ENCODE measurements around the gene MYLIP. TPM values are rescaled to one million over a fixed set of nuclear protein-coding genes. Genes with fewer than 3 reads are reported as not detected.

MYLIP gene
- total and polyA plus RNA-seq, 4 donors = 35.1 to 57.6 (median 50.6) TPM

GRCh38 chr6:16139556-16139955 lies 10.7 kb downstream of the MYLIP start:
- Histone ChIP-seq H3K27ac (ENCODE audit: low read depth in 1 of 2, low read length in 2 of 2) (no peak overlapping the region), H3K36me3 (ENCODE audit: control insufficient read depth in 1 of 2, insufficient read depth in 2 of 2, low read length in 1 of 2) (peaks cover 0 to 14% of the 10 kb centered on the region in 2 donors), H3K27me3 (ENCODE audit: control insufficient read depth in 1 of 2, insufficient read depth in 2 of 2, low read length in 1 of 2) (no peaks in the 10 kb centered on the region), H3K9me3 (ENCODE audit: control insufficient read depth, low read length) (no peaks in the 10 kb centered on the region), H3K4me1 (ENCODE audit: control insufficient read depth in 1 of 2, insufficient read depth in 2 of 2, low read length in 2 of 2) (peaks cover 10 to 17% of the 10 kb centered on the region in 2 donors), H3K4me3 (ENCODE audit: low read length in 2 of 2) (no peak overlapping the region)
- ATAC-seq (ENCODE audit: low FRiP score) (no peak), DNase-seq (no peak)
- intact Hi-C loops (cut with DNase I) = loop anchor here in 1 of 2 donors (5.0 kb wide), 2 partner anchors 43 to 63 kb away; no protein-coding TSS in a partner anchor
- WGBS, 2 donors = 57 to 65% methylated on average over 2 of the region's 2 CpGs

- intact Hi-C loops (cut with DNase I) = no loop called here
- WGBS, 2 donors = 48 to 59% methylated on average over 7 of the region's 7 CpGs
- Histone ChIP-seq H3K27ac (ENCODE audit: low read depth in 1 of 2, low read length in 2 of 2) (peak overlapping the region in 1 of 2 donors; percentile 24), H3K4me1 (ENCODE audit: control insufficient read depth in 1 of 2, insufficient read depth in 2 of 2, low read length in 2 of 2) (peaks cover 7 to 17% of the 10 kb centered on the region in 2 donors), H3K4me3 (ENCODE audit: low read length in 2 of 2) (no peak overlapping the region), H3K27me3 (ENCODE audit: control insufficient read depth in 1 of 2, insufficient read depth in 2 of 2, low read length in 1 of 2) (no peaks in the 10 kb centered on the region), H3K36me3 (ENCODE audit: control insufficient read depth in 1 of 2, insufficient read depth in 2 of 2, low read length in 1 of 2) (peaks cover 0 to 20% of the 10 kb centered on the region in 2 donors), H3K9me3 (ENCODE audit: control insufficient read depth, low read length) (no peaks in the 10 kb centered on the region)
- no peak for ATAC-seq (ENCODE audit: low FRiP score)
- DNase-seq = no peak
Observed at GRCh38 chr6:16140607-16141006, 11.7 kb downstream of the MYLIP start.

- no peaks in the 10 kb centered on the region for H3K9me3 ChIP-seq (ENCODE audit: control insufficient read depth, low read length)
- no peak overlapping the region for H3K27ac ChIP-seq (ENCODE audit: low read depth in 1 of 2, low read length in 2 of 2)
- peaks cover 8 to 20% of the 10 kb centered on the region in 2 donors for H3K4me1 ChIP-seq (ENCODE audit: control insufficient read depth in 1 of 2, insufficient read depth in 2 of 2, low read length in 2 of 2)
- H3K27me3 ChIP-seq (ENCODE audit: control insufficient read depth in 1 of 2, insufficient read depth in 2 of 2, low read length in 1 of 2) = no peaks in the 10 kb centered on the region
- ATAC-seq (ENCODE audit: low FRiP score) (no peak), DNase-seq (no peak)
- H3K36me3 ChIP-seq (ENCODE audit: control insufficient read depth in 1 of 2, insufficient read depth in 2 of 2, low read length in 1 of 2) = peaks cover 0 to 22% of the 10 kb centered on the region in 2 donors
- no peak overlapping the region for H3K4me3 ChIP-seq (ENCODE audit: low read length in 2 of 2)
- intact Hi-C loops (cut with DNase I) = no loop called here
Observed at GRCh38 chr6:16141514-16141913, 12.6 kb downstream of the MYLIP start.

- no peak overlapping the region for H3K27ac ChIP-seq (ENCODE audit: low read depth in 1 of 2, low read length in 2 of 2)
- H3K4me3 ChIP-seq (ENCODE audit: low read length in 2 of 2) = no peak overlapping the region
- DNase-seq (no peak), ATAC-seq (ENCODE audit: low FRiP score) (no peak)
- intact Hi-C loops (cut with DNase I) = no loop called here
- H3K27me3 ChIP-seq (ENCODE audit: control insufficient read depth in 1 of 2, insufficient read depth in 2 of 2, low read length in 1 of 2) = no peaks in the 10 kb centered on the region
- WGBS, 2 donors = 75 to 77% methylated on average over 13 of the region's 13 CpGs
- peaks cover 3 to 20% of the 10 kb centered on the region in 2 donors for H3K36me3 ChIP-seq (ENCODE audit: control insufficient read depth in 1 of 2, insufficient read depth in 2 of 2, low read length in 1 of 2)
- H3K9me3 ChIP-seq (ENCODE audit: control insufficient read depth, low read length) = no peaks in the 10 kb centered on the region
- peaks cover 8% of the 10 kb centered on the region in 2 donors for H3K4me1 ChIP-seq (ENCODE audit: control insufficient read depth in 1 of 2, insufficient read depth in 2 of 2, low read length in 2 of 2)
Observed at GRCh38 chr6:16145038-16145437, 16.2 kb downstream of the MYLIP start.

DNA sequence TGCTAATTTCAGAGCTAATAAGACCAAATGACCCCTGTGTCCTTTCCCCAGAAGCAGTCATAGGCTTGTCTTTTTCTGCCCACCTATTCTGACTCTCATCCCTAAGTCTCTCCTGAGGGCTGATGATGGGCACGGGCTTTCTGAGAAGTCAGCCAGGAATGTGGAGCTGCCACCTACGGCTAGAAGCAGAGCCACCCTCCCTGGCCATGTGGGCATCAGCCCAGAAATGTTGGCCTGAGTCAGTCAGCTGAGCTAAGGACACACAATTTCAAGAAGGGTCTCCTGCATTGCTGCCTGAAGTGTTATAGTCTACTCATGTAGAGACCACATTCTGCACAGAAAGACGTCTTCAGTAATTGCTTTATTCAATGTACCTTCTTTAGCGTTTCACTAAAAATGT lies 17.1 kb downstream of the MYLIP start:
- WGBS, 2 donors = 8 to 13% methylated on average over 4 of the region's 4 CpGs
- Histone ChIP-seq H3K27me3 (ENCODE audit: control insufficient read depth in 1 of 2, insufficient read depth in 2 of 2, low read length in 1 of 2) (no peaks in the 10 kb centered on the region), H3K27ac (ENCODE audit: low read depth in 1 of 2, low read length in 2 of 2) (peak overlapping the region in 1 of 2 donors; percentile 60), H3K9me3 (ENCODE audit: control insufficient read depth, low read length) (no peaks in the 10 kb centered on the region), H3K4me3 (ENCODE audit: low read length in 2 of 2) (no peak overlapping the region), H3K4me1 (ENCODE audit: control insufficient read depth in 1 of 2, insufficient read depth in 2 of 2, low read length in 2 of 2) (peaks cover 3 to 6% of the 10 kb centered on the region in 2 donors), H3K36me3 (ENCODE audit: control insufficient read depth in 1 of 2, insufficient read depth in 2 of 2, low read length in 1 of 2) (peaks cover 3 to 18% of the 10 kb centered on the region in 2 donors)
- intact Hi-C loops (cut with DNase I) = no loop called here
- no peak for ATAC-seq (ENCODE audit: low FRiP score)
- peak in 1 of 2 donors; percentile 55 for DNase-seq

DNA sequence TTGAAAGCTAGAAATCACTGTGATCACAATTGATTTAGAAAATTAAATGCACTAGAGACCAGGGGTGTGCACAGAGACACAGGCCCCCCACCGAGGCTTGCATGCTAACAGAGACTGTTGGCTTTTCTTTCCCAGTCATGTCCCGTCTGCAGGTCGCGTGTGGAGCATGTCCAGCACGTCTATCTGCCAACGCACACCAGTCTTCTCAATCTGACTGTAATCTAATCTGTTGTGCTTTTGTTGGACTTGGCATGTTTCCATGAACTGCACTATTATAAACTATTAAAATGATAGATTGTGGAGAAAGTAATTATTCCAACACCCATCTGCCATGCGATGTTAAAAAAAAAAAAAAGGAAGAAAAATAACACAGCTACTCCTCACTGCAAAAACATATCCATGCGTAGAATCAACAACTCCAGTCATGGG lies 17.7 kb downstream of the MYLIP start:
- DNase-seq (peak in 1 of 2 donors; percentile 55), ATAC-seq (ENCODE audit: low FRiP score) (no peak)
- H3K4me1 ChIP-seq (ENCODE audit: control insufficient read depth in 1 of 2, insufficient read depth in 2 of 2, low read length in 2 of 2) = peaks cover 3 to 6% of the 10 kb centered on the region in 2 donors
- H3K36me3 ChIP-seq (ENCODE audit: control insufficient read depth in 1 of 2, insufficient read depth in 2 of 2, low read length in 1 of 2) = peaks cover 3 to 16% of the 10 kb centered on the region in 2 donors
- H3K27me3 ChIP-seq (ENCODE audit: control insufficient read depth in 1 of 2, insufficient read depth in 2 of 2, low read length in 1 of 2) = no peaks in the 10 kb centered on the region
- no peaks in the 10 kb centered on the region for H3K9me3 ChIP-seq (ENCODE audit: control insufficient read depth, low read length)
- H3K27ac ChIP-seq (ENCODE audit: low read depth in 1 of 2, low read length in 2 of 2) = peak overlapping the region in 1 of 2 donors; percentile 17
- intact Hi-C loops (cut with DNase I) = no loop called here
- 7 to 9% methylated on average over 8 of the region's 8 CpGs for WGBS, 2 donors
- no peak overlapping the region for H3K4me3 ChIP-seq (ENCODE audit: low read length in 2 of 2)

DNA sequence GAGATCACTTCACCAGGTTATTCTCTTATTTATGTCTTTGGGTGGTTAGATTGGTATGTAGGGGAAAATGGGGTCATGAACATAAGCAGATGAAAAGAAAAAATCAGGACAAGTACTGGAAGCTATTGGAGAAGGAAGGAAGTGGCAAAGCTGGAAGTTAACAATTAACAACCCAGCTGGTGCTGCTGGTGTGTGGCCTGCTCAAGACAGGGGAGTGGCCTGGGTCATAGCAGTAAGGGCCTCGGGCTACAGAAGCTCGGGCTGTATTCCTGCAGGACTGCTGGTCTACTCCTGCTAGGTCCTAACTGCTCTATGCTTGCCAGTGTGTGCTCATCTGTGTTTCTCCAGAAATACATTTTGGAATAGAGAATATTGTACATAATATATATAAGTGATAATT lies 19.6 kb downstream of the MYLIP start:
- WGBS, 2 donors = 86 to 87% methylated on average over 2 of the region's 2 CpGs
- peaks cover 3 to 15% of the 10 kb centered on the region in 2 donors for H3K36me3 ChIP-seq (ENCODE audit: control insufficient read depth in 1 of 2, insufficient read depth in 2 of 2, low read length in 1 of 2)
- peaks cover 3 to 4% of the 10 kb centered on the region in 2 donors for H3K4me1 ChIP-seq (ENCODE audit: control insufficient read depth in 1 of 2, insufficient read depth in 2 of 2, low read length in 2 of 2)
- H3K27ac ChIP-seq (ENCODE audit: low read depth in 1 of 2, low read length in 2 of 2) = no peak overlapping the region
- H3K4me3 ChIP-seq (ENCODE audit: low read length in 2 of 2) = no peak overlapping the region
- H3K27me3 ChIP-seq (ENCODE audit: control insufficient read depth in 1 of 2, insufficient read depth in 2 of 2, low read length in 1 of 2) = no peaks in the 10 kb centered on the region
- no peak for ATAC-seq (ENCODE audit: low FRiP score)
- intact Hi-C loops (cut with DNase I) = no loop called here
- H3K9me3 ChIP-seq (ENCODE audit: control insufficient read depth, low read length) = no peaks in the 10 kb centered on the region
- no peak for DNase-seq

DNA sequence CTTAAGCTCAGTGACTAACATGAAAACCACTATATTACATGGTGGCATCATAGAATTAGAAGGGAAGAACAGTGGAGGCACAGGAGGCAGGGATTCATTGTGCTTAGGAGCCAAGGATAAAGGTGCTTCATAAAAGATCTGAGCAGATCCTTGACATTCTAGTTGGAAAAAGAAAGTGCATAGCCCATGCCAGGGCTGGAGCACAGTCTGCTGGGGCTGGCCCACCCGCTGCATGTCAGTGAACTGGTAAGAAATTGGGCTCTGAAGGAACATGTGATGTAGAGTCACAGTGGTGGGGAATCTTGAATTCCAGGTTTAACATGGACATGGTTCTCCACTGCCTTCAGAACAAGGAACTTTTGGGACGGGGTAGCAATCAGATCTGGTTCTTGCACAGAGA lies 20.4 kb downstream of the MYLIP start:
- Histone ChIP-seq H3K27me3 (ENCODE audit: control insufficient read depth in 1 of 2, insufficient read depth in 2 of 2, low read length in 1 of 2) (no peaks in the 10 kb centered on the region), H3K4me3 (ENCODE audit: low read length in 2 of 2) (no peak overlapping the region), H3K27ac (ENCODE audit: low read depth in 1 of 2, low read length in 2 of 2) (no peak overlapping the region), H3K36me3 (ENCODE audit: control insufficient read depth in 1 of 2, insufficient read depth in 2 of 2, low read length in 1 of 2) (peaks cover 3 to 12% of the 10 kb centered on the region in 2 donors), H3K9me3 (ENCODE audit: control insufficient read depth, low read length) (no peaks in the 10 kb centered on the region), H3K4me1 (ENCODE audit: control insufficient read depth in 1 of 2, insufficient read depth in 2 of 2, low read length in 2 of 2) (peaks cover 3 to 4% of the 10 kb centered on the region in 2 donors)
- intact Hi-C loops (cut with DNase I) = no loop called here
- 98 to 100% methylated on average over 2 of the region's 2 CpGs for WGBS, 2 donors
- ATAC-seq (ENCODE audit: low FRiP score) = no peak
- DNase-seq = no peak

DNA sequence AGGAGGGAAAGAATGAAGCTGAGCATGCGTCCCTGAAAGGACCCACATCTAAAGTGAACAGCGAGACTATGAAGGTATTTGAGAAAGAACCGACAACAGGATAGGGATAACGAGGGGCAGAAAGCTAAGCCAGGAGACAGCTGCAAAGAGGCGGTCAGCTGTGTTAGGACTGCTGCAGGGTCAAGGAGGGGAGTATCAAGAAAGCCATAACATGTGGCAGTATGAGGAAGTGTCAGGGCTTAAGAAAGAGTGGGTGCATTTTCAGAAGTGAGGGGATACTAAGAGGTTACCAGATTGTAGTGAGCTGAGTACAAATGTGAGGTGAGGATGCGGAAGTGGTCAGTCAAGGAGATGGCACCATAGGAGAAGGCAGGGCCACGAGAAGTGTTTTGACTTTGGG lies 21.2 kb downstream of the MYLIP start:
- peaks cover 3 to 6% of the 10 kb centered on the region in 2 donors for H3K36me3 ChIP-seq (ENCODE audit: control insufficient read depth in 1 of 2, insufficient read depth in 2 of 2, low read length in 1 of 2)
- no peaks in the 10 kb centered on the region for H3K9me3 ChIP-seq (ENCODE audit: control insufficient read depth, low read length)
- no peak overlapping the region for H3K4me3 ChIP-seq (ENCODE audit: low read length in 2 of 2)
- DNase-seq = no peak
- no peak overlapping the region for H3K27ac ChIP-seq (ENCODE audit: low read depth in 1 of 2, low read length in 2 of 2)
- ATAC-seq (ENCODE audit: low FRiP score) = no peak
- no peaks in the 10 kb centered on the region for H3K27me3 ChIP-seq (ENCODE audit: control insufficient read depth in 1 of 2, insufficient read depth in 2 of 2, low read length in 1 of 2)
- intact Hi-C loops (cut with DNase I) = no loop called here
- WGBS, 2 donors = 96% methylated on average over 7 of the region's 7 CpGs
- H3K4me1 ChIP-seq (ENCODE audit: control insufficient read depth in 1 of 2, insufficient read depth in 2 of 2, low read length in 2 of 2) = peaks cover 3 to 4% of the 10 kb centered on the region in 2 donors

Data from aorta (tissue), 5 donors.